Calu3 (cell line): ENCODE results near the gene CACUL1. TPM values are rescaled to one million over a fixed set of nuclear protein-coding genes. Genes with fewer than 3 reads are reported as not detected.
"Not testable (repeated sequence)": the region's sequence is repeated elsewhere in the genome, so short reads cannot be mapped to it uniquely, and the experiment has no call there.

Experiments used
- BruUV-seq: library from RNA; stranded (reverse); fragments of 400-500 nt; replicated peaks from 2 replicates; lab custom pipeline; 2021; lab: Mats Ljungman, UMichigan
- CTCF ChIA-PET: fragments of 300-600 bp; sonication (Branson Sonifier 250); formaldehyde crosslinking; loops from one replicate; lab custom pipeline; 2022; ENCODE audit warnings: antibody characterized with exemption; lab: Charles Lee
- DNase-seq: peaks from one replicate; pipeline ENCODE4 v3.0.0; 2022
- H3K27ac Mint-ChIP-seq: one replicate; pipeline ENCODE4 v1.8.0; 2022; ENCODE audit warnings: mixed read lengths; ENCODE audit not compliant: unreplicated experiment
- H3K27me3 Mint-ChIP-seq: one replicate; pipeline ENCODE4 v1.8.0; 2022; ENCODE audit warnings: mixed read lengths; ENCODE audit not compliant: unreplicated experiment
- H3K36me3 Mint-ChIP-seq: one replicate; pipeline ENCODE4 v1.8.0; 2022; ENCODE audit warnings: mild to moderate bottlenecking, moderate library complexity, mixed read lengths; ENCODE audit not compliant: insufficient read depth, unreplicated experiment
- H3K4me1 Mint-ChIP-seq: one replicate; pipeline ENCODE4 v1.8.0; 2022; ENCODE audit warnings: mild to moderate bottlenecking, low read depth, mixed read lengths; ENCODE audit not compliant: unreplicated experiment
- H3K4me3 Mint-ChIP-seq: one replicate; pipeline ENCODE4 v1.8.0; 2022; ENCODE audit warnings: mild to moderate bottlenecking, low read depth, moderate library complexity, mixed read lengths; ENCODE audit not compliant: unreplicated experiment
- H3K9me3 Mint-ChIP-seq: one replicate; pipeline ENCODE4 v1.8.0; 2022; ENCODE audit warnings: low read depth, mixed read lengths; ENCODE audit not compliant: unreplicated experiment
- CTCF ChIP-seq: fragments of 200-600 bp; IDR thresholded peaks from one replicate; pipeline ENCODE4 v1.8.0; 2022; ENCODE audit warnings: antibody characterized with exemption; ENCODE audit not compliant: unreplicated experiment
- intact Hi-C: fragments of 100-400 bp; cut with micrococcal nuclease; formaldehyde crosslinking; loops from one replicate; pipeline ENCODE4 v1.10.0; 2022; ENCODE audit not compliant: unreplicated experiment
- total RNA-seq: library from RNA; stranded (reverse); gene quantifications from 2 replicates; pipeline ENCODE4 v1.2.3, GENCODE V29; 2022

Gene CACUL1
- total RNA-seq, 1 experiment from 2014 or later, result 44.6 TPM

DNA sequence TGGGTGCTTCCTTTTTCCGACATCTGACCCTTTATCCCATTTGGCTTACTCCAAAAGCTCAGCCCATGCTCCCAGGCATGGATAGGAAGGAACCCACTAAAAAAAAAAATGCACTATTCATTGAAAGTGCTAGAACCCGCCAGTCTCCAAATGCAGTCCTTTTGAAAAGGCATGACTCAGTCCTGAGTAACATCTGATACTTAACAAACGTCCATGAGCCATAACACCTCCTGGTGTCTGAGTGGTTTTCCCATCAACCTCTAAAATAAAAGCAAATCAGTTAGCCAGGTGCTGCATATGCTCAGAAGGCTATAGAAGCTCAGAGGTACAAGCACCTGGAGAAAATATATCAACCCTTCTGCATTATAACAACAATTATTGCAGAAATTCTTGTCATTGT lies 45.0 kb upstream of the CACUL1 start:
- H3K9me3 Mint-ChIP-seq, result no peaks in the 10 kb centered on the region
- CTCF ChIA-PET, result interaction anchor here (2.0 kb wide), 1 partner anchor 232 kb away, joined by 9 read pairs; no protein-coding TSS in a partner anchor
- no peak for DNase-seq
- no peak overlapping the region for H3K27ac Mint-ChIP-seq
- no peaks in the 10 kb centered on the region for H3K36me3 Mint-ChIP-seq
- TF ChIP-seq CTCF, result no peak
- no peaks in the 10 kb centered on the region for H3K4me1 Mint-ChIP-seq
- intact Hi-C loops, result loop anchor here (5.0 kb wide), 1 partner anchor 77 kb away; no protein-coding TSS in a partner anchor
- H3K4me3 Mint-ChIP-seq, result no peak overlapping the region
- no TSS peak for BruUV-seq
- peaks cover 12% of the 10 kb centered on the region for H3K27me3 Mint-ChIP-seq

- Mint-ChIP-seq H3K27ac (no peak overlapping the region), H3K27me3 (peaks cover 12% of the 10 kb centered on the region), H3K4me1 (no peaks in the 10 kb centered on the region), H3K9me3 (no peaks in the 10 kb centered on the region), H3K4me3 (no peak overlapping the region), H3K36me3 (no peaks in the 10 kb centered on the region)
- BruUV-seq, result no TSS peak
- TF ChIP-seq CTCF, result no peak
- intact Hi-C loops, result no loop called here
- no peak for DNase-seq
- CTCF ChIA-PET, result no interaction called here
These were observed 43.5 kb upstream of the CACUL1 start for GRCh38 chr10:118798231-118798662.

DNA sequence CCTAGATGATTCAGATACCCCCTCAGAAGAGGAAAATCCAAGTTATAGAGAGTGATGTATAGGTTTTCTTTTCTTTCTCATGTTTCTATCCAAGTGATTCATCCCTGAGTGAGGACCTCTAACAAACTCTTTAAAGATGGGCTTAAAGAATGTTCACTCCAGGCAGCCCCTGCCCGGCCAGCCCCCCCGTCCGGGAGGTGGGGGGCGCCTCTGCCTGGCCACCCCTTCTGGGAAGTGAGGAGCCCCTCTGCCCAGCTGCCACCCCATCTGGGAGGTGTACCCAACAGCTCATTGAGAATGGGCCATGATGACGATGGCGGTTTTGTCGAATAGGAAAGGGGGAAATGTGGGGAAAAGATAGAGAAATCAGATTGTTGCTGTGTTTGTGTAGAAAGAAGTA lies 40.2 kb upstream of the CACUL1 start:
- BruUV-seq, DNase-seq, H3K4me1 Mint-ChIP-seq, CTCF ChIA-PET, H3K36me3 Mint-ChIP-seq, H3K9me3 Mint-ChIP-seq, H3K27ac Mint-ChIP-seq, H3K4me3 Mint-ChIP-seq, intact Hi-C loops: not testable (repeated sequence)
- peaks cover 17% of the 10 kb centered on the region for H3K27me3 Mint-ChIP-seq

- DNase-seq, result no peak
- H3K9me3 Mint-ChIP-seq, result peaks cover 2% of the 10 kb centered on the region
- no peak overlapping the region for H3K4me3 Mint-ChIP-seq
- no peak for TF ChIP-seq CTCF
- peaks cover 30% of the 10 kb centered on the region for H3K27me3 Mint-ChIP-seq
- no peak overlapping the region for H3K27ac Mint-ChIP-seq
- H3K4me1 Mint-ChIP-seq, result no peaks in the 10 kb centered on the region
- CTCF ChIA-PET, result no interaction called here
- intact Hi-C loops, result no loop called here
- no TSS peak for BruUV-seq
- H3K36me3 Mint-ChIP-seq, result no peaks in the 10 kb centered on the region
These were observed 38.8 kb upstream of the CACUL1 start for GRCh38 chr10:118793545-118793944.

GRCh38 chr10:118792526-118792925 lies 37.8 kb upstream of the CACUL1 start:
- BruUV-seq, result no TSS peak
- intact Hi-C loops, result no loop called here
- Mint-ChIP-seq H3K27ac (no peak overlapping the region), H3K36me3 (no peaks in the 10 kb centered on the region), H3K27me3 (peaks cover 30% of the 10 kb centered on the region), H3K9me3 (peaks cover 2% of the 10 kb centered on the region), H3K4me1 (no peaks in the 10 kb centered on the region), H3K4me3 (no peak overlapping the region)
- no peak for DNase-seq
- no peak for TF ChIP-seq CTCF
- CTCF ChIA-PET, result no interaction called here
